Kidney epithelial cell (primary cell): Measurements from ENCODE around the gene HAUS6. TPM values are rescaled to one million over a fixed set of nuclear protein-coding genes. Genes with fewer than 3 reads are reported as not detected.
A peak's percentile ranks its signal among the peaks of the same experiment; 100 is the strongest.

Experiments
- DNase-seq: peaks from one replicate; pipeline ENCODE4 v3.0.0-alpha.2; 2010; ENCODE audit warnings: low read depth
- H3K27me3 ChIP-seq: 2 replicates; pipeline ENCODE4 v1.6.0; 2011; ENCODE audit warnings: low read length; ENCODE audit not compliant: control insufficient read depth, insufficient read depth
- H3K36me3 ChIP-seq: 2 replicates; pipeline ENCODE4 v1.5.1; 2011; ENCODE audit warnings: low read length; ENCODE audit not compliant: control insufficient read depth, insufficient read depth
- H3K4me3 ChIP-seq: 2 replicates; pipeline ENCODE4 v1.5.1; 2011; ENCODE audit warnings: low read depth, mild to moderate bottlenecking, control low read depth, low read length
- total RNA-seq: library from RNA; depleted of rRNA; stranded (reverse); fragments of >200 nt; gene quantifications from 2 replicates; pipeline ENCODE4 v1.2.3, GENCODE V29; 2015
- TF ChIP-seq, protein P1 (sequence below): IDR thresholded peaks from 2 replicates; pipeline ENCODE4 v1.5.1; 2011; ENCODE audit warnings: mild to moderate bottlenecking, moderate library complexity, low read length, control low read depth, inconsistent platforms; ENCODE audit not compliant: insufficient read depth, poor library complexity, severe bottlenecking

HAUS6 gene
- total RNA-seq, 1 donor from 2014 or later: 18.0 TPM

DNA sequence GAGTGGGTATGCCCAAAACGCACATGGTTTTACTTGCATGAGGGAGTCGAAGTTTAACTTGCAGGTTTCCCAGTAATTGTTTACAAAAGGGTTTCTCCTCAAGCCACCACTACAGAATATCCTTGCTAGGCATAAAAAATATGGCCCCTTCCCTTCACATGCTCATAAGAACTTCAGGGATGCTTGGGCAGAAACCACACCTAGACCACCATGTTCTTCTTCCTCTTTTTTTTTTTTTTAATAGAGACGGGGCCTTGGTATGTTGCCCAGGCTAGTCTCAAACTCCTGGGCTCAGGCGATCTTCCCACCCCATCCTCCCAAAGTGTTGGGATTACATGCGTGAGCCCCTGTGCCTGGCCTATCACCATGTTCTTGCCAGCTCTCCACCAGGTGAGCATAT is 43.2 kb upstream of the HAUS6 start:
- Histone ChIP-seq H3K4me3 (no peak overlapping the region), H3K27me3 (no peaks in the 10 kb centered on the region), H3K36me3 (no peaks in the 10 kb centered on the region)
- no peak for DNase-seq
- TF ChIP-seq, protein P1, sequence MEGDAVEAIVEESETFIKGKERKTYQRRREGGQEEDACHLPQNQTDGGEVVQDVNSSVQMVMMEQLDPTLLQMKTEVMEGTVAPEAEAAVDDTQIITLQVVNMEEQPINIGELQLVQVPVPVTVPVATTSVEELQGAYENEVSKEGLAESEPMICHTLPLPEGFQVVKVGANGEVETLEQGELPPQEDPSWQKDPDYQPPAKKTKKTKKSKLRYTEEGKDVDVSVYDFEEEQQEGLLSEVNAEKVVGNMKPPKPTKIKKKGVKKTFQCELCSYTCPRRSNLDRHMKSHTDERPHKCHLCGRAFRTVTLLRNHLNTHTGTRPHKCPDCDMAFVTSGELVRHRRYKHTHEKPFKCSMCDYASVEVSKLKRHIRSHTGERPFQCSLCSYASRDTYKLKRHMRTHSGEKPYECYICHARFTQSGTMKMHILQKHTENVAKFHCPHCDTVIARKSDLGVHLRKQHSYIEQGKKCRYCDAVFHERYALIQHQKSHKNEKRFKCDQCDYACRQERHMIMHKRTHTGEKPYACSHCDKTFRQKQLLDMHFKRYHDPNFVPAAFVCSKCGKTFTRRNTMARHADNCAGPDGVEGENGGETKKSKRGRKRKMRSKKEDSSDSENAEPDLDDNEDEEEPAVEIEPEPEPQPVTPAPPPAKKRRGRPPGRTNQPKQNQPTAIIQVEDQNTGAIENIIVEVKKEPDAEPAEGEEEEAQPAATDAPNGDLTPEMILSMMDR: no peak

DNA sequence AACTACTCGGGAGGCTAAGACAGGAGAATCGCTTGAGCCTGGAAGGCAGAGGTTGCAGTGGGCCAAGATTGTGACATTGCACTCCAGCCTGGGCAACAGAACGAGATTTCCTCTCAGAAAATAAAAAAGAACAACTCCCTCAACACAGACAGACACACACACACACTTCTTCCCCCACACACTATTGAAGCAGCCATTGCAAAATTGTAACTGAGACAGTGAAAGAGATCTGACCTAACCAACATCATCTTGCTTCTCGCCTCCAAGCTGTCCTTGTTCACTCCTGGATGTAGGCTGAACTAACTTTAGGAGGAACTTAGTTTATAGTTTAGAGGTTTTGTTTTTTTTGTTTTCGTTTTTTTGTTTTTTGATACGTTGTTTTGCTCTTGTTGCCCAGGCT is 37.6 kb upstream of the HAUS6 start:
- TF ChIP-seq, protein P1: no peak
- DNase-seq: no peak
- H3K27me3 ChIP-seq: no peaks in the 10 kb centered on the region

DNA sequence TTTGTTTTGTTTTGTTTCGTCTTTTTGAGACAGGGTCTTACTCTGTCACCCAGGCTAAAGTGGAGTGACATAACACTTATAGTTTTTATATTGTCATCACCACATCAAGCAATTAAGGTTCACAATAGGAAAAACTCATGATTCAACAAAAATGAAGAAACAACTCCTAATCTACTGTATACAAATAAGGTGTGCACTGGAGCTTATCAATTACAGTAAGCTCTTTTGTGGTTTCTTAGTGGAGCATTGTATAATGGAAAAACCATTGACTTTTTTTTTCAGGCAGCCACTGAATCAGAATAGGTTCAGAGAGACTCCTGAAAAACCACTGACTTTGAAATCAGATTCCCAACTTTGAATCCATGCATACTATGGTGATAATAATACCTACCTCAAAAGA is 35.4 kb upstream of the HAUS6 start:
- DNase-seq: no peak
- no peaks in the 10 kb centered on the region for H3K36me3 ChIP-seq
- TF ChIP-seq, protein P1: no peak
- H3K4me3 ChIP-seq: no peak overlapping the region
- no peaks in the 10 kb centered on the region for H3K27me3 ChIP-seq

More for the DNA sequence above, 37.6 kb upstream of the HAUS6 start:
- Histone ChIP-seq H3K36me3 (no peaks in the 10 kb centered on the region), H3K4me3 (no peak overlapping the region)

DNA sequence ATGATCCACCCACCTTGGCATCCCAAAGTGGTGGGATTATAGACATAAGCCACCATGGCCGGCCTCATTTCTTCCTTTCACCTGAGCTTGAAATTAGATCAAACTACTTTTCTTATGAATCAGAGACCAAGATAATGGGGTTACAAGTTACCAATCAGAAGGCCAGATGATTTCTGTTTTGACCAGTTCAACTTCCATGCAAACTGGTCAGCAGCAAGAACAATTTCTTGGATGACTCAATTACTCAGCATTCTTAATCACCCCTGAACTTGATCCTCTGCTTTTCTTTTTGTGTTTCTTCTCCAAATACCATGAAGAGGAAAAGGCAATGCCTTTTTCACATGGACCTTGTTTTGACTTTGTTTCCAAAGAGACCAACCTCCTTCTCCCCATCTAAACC is 34.6 kb upstream of the HAUS6 start:
- H3K4me3 ChIP-seq: no peak overlapping the region
- DNase-seq: peak; percentile 57
- TF ChIP-seq, protein P1: no peak

DNA sequence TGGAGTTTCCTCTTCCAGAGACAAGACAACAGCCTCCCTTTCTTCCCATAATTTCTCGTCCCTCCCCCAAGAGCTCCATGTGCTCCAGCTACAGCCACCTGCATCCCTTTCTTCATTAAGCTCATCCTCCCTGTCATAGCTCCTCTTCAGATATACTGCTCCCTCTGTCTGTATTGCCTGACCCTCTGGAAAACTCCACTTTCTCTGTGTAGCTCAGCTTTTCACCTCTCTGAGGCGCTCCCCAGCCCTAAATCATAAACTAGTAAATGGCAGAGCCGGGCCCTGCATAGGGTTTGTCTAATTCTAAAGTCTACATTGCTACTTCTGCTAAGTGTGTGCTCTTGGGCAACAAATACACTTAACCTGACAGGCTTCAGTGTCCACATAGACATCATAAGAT is 33.4 kb upstream of the HAUS6 start:
- no peak for DNase-seq
- H3K4me3 ChIP-seq: no peak overlapping the region
- H3K36me3 ChIP-seq: no peaks in the 10 kb centered on the region
- H3K27me3 ChIP-seq: no peaks in the 10 kb centered on the region
- TF ChIP-seq, protein P1: no peak

More for the DNA sequence above, 34.6 kb upstream of the HAUS6 start:
- no peaks in the 10 kb centered on the region for H3K36me3 ChIP-seq
- H3K27me3 ChIP-seq: no peaks in the 10 kb centered on the region

DNA sequence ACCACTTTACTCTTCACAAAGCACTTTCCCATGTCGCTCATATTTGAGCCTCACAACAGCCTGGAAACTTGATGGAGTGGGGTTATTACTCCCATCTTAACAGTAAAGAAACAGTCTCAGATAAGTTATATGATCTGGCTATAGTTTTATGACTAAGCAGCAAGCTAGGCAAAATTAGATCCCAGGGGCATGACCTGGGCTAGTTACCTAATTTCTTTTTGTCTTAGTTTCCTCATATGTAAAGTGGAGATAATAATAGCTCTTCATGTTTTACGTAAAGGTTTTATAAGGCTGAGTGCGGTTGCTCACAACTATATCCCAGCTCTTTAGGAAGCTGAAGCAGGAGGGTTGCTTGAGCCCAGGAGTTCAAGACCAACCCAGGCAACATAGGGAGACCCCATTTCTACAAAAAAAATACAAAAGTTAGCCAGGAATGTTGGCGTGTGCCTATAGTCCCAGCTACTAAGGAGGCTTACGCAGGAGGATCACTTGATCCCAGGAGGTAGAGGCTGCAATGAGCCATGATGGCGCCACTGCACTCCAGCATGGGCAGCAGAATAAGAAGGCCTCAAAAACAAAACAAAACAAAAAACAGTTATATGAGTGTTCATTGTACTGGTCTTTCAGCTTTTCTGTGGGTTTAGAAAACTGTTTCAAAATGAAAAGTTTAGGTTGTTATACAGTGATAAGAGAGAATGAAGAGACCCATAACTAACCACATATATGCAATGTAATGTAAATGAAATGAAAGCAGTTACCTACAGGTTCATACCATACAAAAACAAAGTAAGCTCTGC is 31.0 kb upstream of the HAUS6 start:
- TF ChIP-seq, protein P1: no peak
- no peaks in the 10 kb centered on the region for H3K36me3 ChIP-seq
- H3K27me3 ChIP-seq: no peaks in the 10 kb centered on the region
- no peak overlapping the region for H3K4me3 ChIP-seq
- no peak for DNase-seq
